ENCODE results near the gene STXBP4. TPM values are rescaled to one million over a fixed set of nuclear protein-coding genes. Genes with fewer than 3 reads are reported as not detected.

Gene STXBP4
- total RNA-seq, 1 donor from 2014 or later: 9.6 TPM

- intact Hi-C loops (cut with micrococcal nuclease): no loop called here
Observed at GRCh38 chr17:55114283-55114682, 145.7 kb downstream of the STXBP4 start.

GRCh38 chr17:55116440-55116914 lies 147.9 kb downstream of the STXBP4 start:
- intact Hi-C loops (cut with micrococcal nuclease): no loop called here

DNA sequence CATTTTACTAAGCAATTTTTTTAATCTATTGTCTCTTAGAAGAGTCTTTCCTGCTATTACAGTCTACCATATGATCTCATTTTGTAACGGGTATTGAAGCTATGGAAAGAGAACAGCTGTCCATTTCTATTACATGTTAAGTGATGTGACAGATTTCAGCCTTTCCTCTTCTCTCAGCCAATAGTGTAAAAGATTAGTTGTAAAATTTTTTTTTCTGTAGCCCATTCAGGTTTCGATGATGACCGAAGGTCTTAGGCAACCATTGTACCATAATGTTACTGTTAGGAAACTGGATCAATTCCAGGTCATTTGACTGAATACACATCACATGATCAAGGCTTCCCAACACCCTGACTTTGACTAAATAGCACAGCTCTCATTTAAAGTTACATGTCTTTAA lies 148.6 kb downstream of the STXBP4 start:
- intact Hi-C loops (cut with micrococcal nuclease): no loop called here

GRCh38 chr17:55120651-55121050 lies 152.1 kb downstream of the STXBP4 start:
- intact Hi-C loops (cut with micrococcal nuclease): no loop called here

GRCh38 chr17:55121268-55121667 lies 152.7 kb downstream of the STXBP4 start:
- intact Hi-C loops (cut with micrococcal nuclease): no loop called here

GRCh38 chr17:55122114-55122513 lies 153.5 kb downstream of the STXBP4 start:
- intact Hi-C loops (cut with micrococcal nuclease): no loop called here

- intact Hi-C loops (cut with micrococcal nuclease): no loop called here
Observed at GRCh38 chr17:55124730-55125360, 156.3 kb downstream of the STXBP4 start.

DNA sequence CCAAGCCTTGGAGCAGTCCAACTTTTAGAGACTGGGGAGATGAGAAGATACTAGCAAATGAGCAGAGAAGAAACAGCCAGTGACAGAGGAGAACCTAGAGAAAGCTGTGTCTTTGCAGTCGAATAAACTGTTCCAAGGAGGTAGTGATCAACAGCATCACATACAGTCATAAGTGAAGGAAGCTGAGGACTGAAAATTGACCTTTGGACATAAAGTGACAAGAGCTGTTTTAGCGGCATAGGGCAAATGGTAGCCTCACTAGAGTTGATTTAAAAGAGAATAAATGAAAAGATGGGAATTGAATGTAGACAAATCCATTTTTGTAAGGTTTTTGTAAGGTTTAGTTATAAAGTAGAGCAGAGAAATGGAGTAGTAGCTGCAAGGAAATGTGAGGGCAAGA lies 165.0 kb downstream of the STXBP4 start:
- intact Hi-C loops (cut with micrococcal nuclease): no loop called here

DNA sequence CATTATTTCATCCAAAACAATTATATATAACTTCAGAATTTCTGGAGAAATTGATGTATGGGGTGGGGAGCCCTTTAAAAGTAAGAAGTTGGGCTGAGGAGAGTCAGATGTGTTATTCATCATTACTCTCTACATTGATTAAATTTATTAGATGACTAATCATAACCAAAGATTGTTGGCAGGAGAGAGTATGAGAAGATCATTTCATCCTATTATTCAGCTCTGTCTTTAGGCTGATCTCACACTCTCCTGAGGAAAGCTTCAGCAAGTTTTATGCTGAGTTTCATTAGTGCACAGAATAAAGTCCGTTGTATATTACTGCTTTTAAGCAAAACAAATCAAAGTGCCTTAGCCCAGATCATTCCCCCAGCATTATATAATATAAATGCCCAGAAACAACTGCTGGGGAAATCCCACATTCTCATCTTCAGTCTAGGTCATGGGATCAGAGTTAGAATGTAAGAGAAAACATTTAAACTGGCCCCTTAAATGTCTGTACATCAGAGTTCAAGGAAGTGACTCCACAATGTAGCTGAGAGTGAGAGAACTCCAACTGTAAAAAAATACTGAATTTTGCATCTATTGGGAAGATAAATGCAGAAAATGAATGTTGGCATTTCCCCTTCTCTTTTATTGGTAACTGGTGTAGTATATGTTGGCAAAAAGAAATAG lies 166.1 kb downstream of the STXBP4 start:
- intact Hi-C loops (cut with micrococcal nuclease): loop anchor here (5.0 kb wide), 1 partner anchor 258 kb away; no protein-coding TSS in a partner anchor

GRCh38 chr17:55140809-55141208 lies 172.2 kb downstream of the STXBP4 start:
- intact Hi-C loops (cut with micrococcal nuclease): no loop called here

DNA sequence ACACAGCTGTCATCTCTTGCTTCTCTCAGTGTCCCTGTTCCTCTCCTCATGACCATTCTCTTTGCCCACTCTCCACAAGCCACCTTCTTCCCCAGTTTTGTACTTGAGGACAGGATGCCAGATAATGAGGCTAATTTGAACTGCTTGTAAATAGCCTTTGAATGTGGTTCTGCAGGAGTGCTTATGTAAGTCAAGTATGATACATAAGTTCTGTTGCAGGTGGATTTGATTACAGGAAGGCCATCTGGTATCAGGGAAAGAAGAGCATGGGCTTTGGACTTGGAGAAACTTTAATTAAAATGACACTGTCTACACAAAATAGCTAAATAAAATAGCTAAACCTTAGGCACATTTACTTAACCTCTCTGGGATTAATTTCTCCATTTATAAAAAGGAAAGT lies 176.0 kb downstream of the STXBP4 start:
- intact Hi-C loops (cut with micrococcal nuclease): no loop called here

GRCh38 chr17:55149485-55149884 lies 180.9 kb downstream of the STXBP4 start:
- intact Hi-C loops (cut with micrococcal nuclease): no loop called here

GRCh38 chr17:55152236-55152635 lies 183.7 kb downstream of the STXBP4 start:
- intact Hi-C loops (cut with micrococcal nuclease): no loop called here

- intact Hi-C loops (cut with micrococcal nuclease): no loop called here
Observed at GRCh38 chr17:55154101-55154500, 185.5 kb downstream of the STXBP4 start.

DNA sequence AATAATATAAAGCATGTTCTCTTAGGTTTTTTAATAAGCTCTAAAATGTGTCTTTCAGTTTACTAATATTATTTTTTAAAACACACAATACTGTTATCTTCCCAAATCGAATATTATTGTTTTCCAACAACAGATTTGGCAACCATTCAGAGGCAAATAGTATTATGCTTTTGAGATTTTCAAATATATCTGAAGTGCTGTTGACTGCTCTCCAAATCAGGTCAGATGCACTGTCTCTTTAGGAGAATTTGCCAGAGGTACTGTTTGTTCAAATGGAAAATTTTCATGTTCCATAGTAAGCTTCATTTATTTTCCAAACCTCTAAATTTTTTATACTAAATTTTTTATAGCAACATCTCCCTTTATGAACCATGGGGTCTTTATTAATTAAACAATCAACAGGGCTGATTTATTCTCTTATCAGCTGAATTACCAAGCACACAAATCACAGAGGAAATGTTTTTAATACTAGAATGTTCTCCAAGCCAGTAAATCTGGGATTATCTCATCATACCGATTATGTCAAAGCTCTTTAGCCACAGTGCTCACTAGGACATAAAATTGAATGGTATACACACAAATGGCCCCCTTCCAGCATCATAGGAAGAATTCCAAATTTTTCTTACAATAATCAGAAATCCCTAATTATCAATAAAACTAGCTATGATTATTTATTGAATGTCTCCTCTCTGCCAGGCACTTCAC lies 187.4 kb downstream of the STXBP4 start:
- intact Hi-C loops (cut with micrococcal nuclease): no loop called here

GRCh38 chr17:55157165-55157564 lies 188.6 kb downstream of the STXBP4 start:
- intact Hi-C loops (cut with micrococcal nuclease): no loop called here

DNA sequence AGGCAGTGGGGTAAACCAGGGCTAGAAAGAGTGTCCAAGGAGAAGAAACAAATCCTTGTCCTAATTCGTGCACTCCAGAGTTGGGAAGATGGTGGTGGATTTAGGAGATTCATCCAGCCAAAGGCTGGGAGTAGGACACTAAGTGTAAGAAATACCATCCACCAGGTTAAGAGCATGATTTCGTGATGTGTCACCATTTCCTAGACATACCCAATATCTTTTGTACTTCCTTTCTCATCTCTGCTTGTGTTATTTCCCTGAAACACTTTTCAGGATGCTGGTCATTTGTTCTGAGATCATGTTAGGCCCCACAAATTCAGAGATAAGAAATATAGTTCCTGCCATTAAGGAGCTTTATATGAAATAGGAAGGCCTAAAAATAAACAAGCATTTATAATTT lies 189.9 kb downstream of the STXBP4 start:
- intact Hi-C loops (cut with micrococcal nuclease): no loop called here

- intact Hi-C loops (cut with micrococcal nuclease): no loop called here
Observed at GRCh38 chr17:55159251-55159650, 190.7 kb downstream of the STXBP4 start.

- intact Hi-C loops (cut with micrococcal nuclease): no loop called here
Observed at GRCh38 chr17:55160501-55160900, 191.9 kb downstream of the STXBP4 start.

- intact Hi-C loops (cut with micrococcal nuclease): no loop called here
Observed at GRCh38 chr17:55161935-55162555, 193.5 kb downstream of the STXBP4 start.

DNA sequence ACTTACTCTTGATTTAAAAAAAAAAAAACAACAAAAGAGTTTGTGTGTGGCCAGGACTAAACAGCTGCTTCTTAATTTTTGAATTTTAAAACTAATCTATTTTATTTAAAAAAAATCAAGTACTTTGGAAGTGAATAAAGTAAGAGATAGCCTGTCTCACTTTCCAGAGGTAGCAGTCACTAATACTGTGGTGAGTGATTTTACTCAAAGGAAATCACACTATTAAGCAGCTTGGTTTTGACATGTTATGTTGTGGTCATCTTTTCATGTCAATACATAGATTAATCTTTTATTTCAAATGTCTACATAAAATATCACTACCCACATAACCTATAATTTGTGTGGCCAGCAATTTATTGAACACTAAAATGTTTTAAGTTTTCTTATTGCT lies 194.0 kb downstream of the STXBP4 start:
- intact Hi-C loops (cut with micrococcal nuclease): no loop called here

- intact Hi-C loops (cut with micrococcal nuclease): no loop called here
Observed at GRCh38 chr17:55163408-55163807, 194.8 kb downstream of the STXBP4 start.

Data from T-helper 2 cell treated with Interferon-gamma antibody and Interleukin-4, amounts not matched to agents 100 ng/mL and 5 ng/mL, for 36 hours (primary cell).